K562 (cell line): ENCODE data around the gene SCAANT1. TPM values are rescaled to one million over a fixed set of nuclear protein-coding genes. Genes with fewer than 3 reads are reported as not detected.

Experiments used
- MITF ChIP-seq: IDR thresholded peaks from 2 replicates; pipeline ENCODE4 v1.6.1; 2014; ENCODE audit warnings: antibody characterized with exemption
- NR2C2 ChIP-seq, 2 experiments: fragments of 200-800 bp in 1 of 2; sonication (Bioruptor generic) in 1 of 2; sonication (generic) in 1 of 2; formaldehyde crosslinking in 1 of 2; IDR thresholded peaks; 2 replicates each; pipeline versions ENCODE4 v1.6.1 to v1.8.0; 2016 to 2022; ENCODE audit warnings: mild to moderate bottlenecking in 1 of 2, missing compliant biosample characterization in 1 of 2, missing genetic modification characterization in 1 of 2, missing genetic modification reagents in 1 of 2
- SIN3A ChIP-seq, 2 experiments: fragments of 150-350 bp in 1 of 2; IDR thresholded peaks; 2 replicates each; pipeline ENCODE4 v1.6.1; 2011 to 2016; ENCODE audit warnings: borderline replicate concordance in 2 of 2, low read depth in 2 of 2, low read length in 2 of 2, mild to moderate bottlenecking in 2 of 2, moderate library complexity in 2 of 2; ENCODE audit not compliant: control insufficient read depth in 1 of 2
- ZNF174 ChIP-seq: fragments of 250-450 bp; sonication (Bioruptor Pico); IDR thresholded peaks from 2 replicates; pipeline ENCODE4 v1.4.0; 2020; ENCODE audit warnings: mild to moderate bottlenecking
- polyA plus RNA-seq, 8 experiments: library from polyadenylated mRNA; depleted of rRNA in 4 of 8; stranded (reverse) in 5 of 8; unstranded in 3 of 8; fragments of >200 nt; fragmentation: Nextera tagmentation in 2 of 8; fragmentation: Illumina TruSeq in 1 of 8; extraction: Ambion mirVana in 2 of 8; extraction: Trizol in 1 of 8; gene quantifications; 2 replicates each; pipeline versions ENCODE4 v1.2.1 to v1.2.3, GENCODE V29; 2011 to 2014; ENCODE audit warnings: inconsistent platforms in 1 of 8, missing spikeins in 1 of 8
- total RNA-seq, 7 experiments: library from RNA; depleted of rRNA in 6 of 7; stranded (reverse); fragments of >200 nt in 6 of 7; fragmentation: Illumina TruSeq in 2 of 7; extraction: Trizol in 2 of 7; gene quantifications; 2 replicates each; pipeline versions ENCODE4 v1.2.1 to v1.2.3, GENCODE V29; 2011 to 2021; ENCODE audit warnings: low replicate concordance in 1 of 7
- TF ChIP-seq, protein P1 (sequence below), 3 experiments: fragments of 200-800 bp in 1 of 3; fragments of 250-450 bp in 1 of 3; fragments of 450-650 bp in 1 of 3; sonication (Bioruptor Pico) in 1 of 3; sonication (Bioruptor generic) in 1 of 3; formaldehyde crosslinking in 1 of 3; IDR thresholded peaks; 2 replicates each; pipeline versions ENCODE4 v1.6.1 to v1.8.0; 2016 to 2022; ENCODE audit warnings: mild to moderate bottlenecking in 2 of 3, missing genetic modification characterization in 2 of 3, missing compliant biosample characterization in 1 of 3, moderate library complexity in 1 of 3

Gene SCAANT1
- total and polyA plus RNA-seq, 9 of the 15 experiments (the other 6 are each of a cell fraction or from before 2014, with no cell fraction given) = not detected

- TF ChIP-seq, protein P1, sequence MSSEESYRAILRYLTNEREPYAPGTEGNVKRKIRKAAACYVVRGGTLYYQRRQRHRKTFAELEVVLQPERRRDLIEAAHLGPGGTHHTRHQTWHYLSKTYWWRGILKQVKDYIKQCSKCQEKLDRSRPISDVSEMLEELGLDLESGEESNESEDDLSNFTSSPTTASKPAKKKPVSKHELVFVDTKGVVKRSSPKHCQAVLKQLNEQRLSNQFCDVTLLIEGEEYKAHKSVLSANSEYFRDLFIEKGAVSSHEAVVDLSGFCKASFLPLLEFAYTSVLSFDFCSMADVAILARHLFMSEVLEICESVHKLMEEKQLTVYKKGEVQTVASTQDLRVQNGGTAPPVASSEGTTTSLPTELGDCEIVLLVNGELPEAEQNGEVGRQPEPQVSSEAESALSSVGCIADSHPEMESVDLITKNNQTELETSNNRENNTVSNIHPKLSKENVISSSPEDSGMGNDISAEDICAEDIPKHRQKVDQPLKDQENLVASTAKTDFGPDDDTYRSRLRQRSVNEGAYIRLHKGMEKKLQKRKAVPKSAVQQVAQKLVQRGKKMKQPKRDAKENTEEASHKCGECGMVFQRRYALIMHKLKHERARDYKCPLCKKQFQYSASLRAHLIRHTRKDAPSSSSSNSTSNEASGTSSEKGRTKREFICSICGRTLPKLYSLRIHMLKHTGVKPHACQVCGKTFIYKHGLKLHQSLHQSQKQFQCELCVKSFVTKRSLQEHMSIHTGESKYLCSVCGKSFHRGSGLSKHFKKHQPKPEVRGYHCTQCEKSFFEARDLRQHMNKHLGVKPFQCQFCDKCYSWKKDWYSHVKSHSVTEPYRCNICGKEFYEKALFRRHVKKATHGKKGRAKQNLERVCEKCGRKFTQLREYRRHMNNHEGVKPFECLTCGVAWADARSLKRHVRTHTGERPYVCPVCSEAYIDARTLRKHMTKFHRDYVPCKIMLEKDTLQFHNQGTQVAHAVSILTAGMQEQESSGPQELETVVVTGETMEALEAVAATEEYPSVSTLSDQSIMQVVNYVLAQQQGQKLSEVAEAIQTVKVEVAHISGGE (CRISPR knock-in tag; IDR thresholded peaks at IDR 0.05) = peak in 1 of 3 experiments; percentile 22; a peak in 1 of 6 replicates
- no peak for TF ChIP-seq MITF
- TF ChIP-seq ZNF174 (CRISPR knock-in tag) = no peak
- no peak; a peak in 1 of 4 replicates for TF ChIP-seq SIN3A (IDR thresholded peaks at IDR 0.05; ENCODE audit: borderline replicate concordance in 2 of 2, control insufficient read depth in 1 of 2, low read depth in 2 of 2, low read length in 2 of 2)
- TF ChIP-seq NR2C2 (CRISPR knock-in tag; IDR thresholded peaks at IDR 0.05) = no peak
- TF ChIP-seq NR2C2 (tag; IDR thresholded peaks at IDR 0.05) = peak; percentile 85
- TF ChIP-seq, all 486 proteins: peak for 15
Observed at GRCh38 chr3:63864008-63864964, 47.9 kb downstream of the SCAANT1 start (continued).
